Measurements from ENCODE around the gene SON.

GRCh38 chr21:33522297-33522952 lies 20.4 kb upstream of the SON start:
- TF ChIP-seq CTCF (IDR thresholded peaks at IDR 0.05) = no peak
- TF ChIP-seq EP300 (IDR thresholded peaks at IDR 0.05) = no peak

Data from upper lobe of left lung (tissue), 4 donors.